ENCODE results near the gene HFE. TPM values are rescaled to one million over a fixed set of nuclear protein-coding genes. Genes with fewer than 3 reads are reported as not detected.
"Not testable (repeated sequence)": the region's sequence is repeated elsewhere in the genome, so short reads cannot be mapped to it uniquely, and the experiment has no call there.

Gene HFE
- total RNA-seq, 1 donor from 2014 or later, result 2.6 TPM

- Mint-ChIP-seq H3K9me3 (no peaks in the 10 kb centered on the region), H3K4me3 (no peak overlapping the region), H3K27ac (peak overlapping the region; percentile 87), H3K4me1 (ENCODE audit: unreplicated experiment) (peaks cover 16% of the 10 kb centered on the region), H3K27me3 (no peaks in the 10 kb centered on the region), H3K36me3 (no peaks in the 10 kb centered on the region)
- TF ChIP-seq CTCF (conservative IDR thresholded peaks at IDR 0.05), result no peak
- no peak for DNase-seq (ENCODE audit: extremely low spot score, unreplicated experiment)
These were observed 19.2 kb upstream of the HFE start for GRCh38 chr6:26068036-26068435.

- no peak for TF ChIP-seq CTCF (conservative IDR thresholded peaks at IDR 0.05)
- Mint-ChIP-seq H3K9me3 (no peaks in the 10 kb centered on the region), H3K27me3 (no peaks in the 10 kb centered on the region), H3K4me1 (ENCODE audit: unreplicated experiment) (peaks cover 5% of the 10 kb centered on the region), H3K36me3 (no peaks in the 10 kb centered on the region), H3K27ac (no peak overlapping the region), H3K4me3 (no peak overlapping the region)
- DNase-seq (ENCODE audit: extremely low spot score, unreplicated experiment), result no peak
These were observed 16.1 kb upstream of the HFE start for GRCh38 chr6:26071135-26071534.

DNA sequence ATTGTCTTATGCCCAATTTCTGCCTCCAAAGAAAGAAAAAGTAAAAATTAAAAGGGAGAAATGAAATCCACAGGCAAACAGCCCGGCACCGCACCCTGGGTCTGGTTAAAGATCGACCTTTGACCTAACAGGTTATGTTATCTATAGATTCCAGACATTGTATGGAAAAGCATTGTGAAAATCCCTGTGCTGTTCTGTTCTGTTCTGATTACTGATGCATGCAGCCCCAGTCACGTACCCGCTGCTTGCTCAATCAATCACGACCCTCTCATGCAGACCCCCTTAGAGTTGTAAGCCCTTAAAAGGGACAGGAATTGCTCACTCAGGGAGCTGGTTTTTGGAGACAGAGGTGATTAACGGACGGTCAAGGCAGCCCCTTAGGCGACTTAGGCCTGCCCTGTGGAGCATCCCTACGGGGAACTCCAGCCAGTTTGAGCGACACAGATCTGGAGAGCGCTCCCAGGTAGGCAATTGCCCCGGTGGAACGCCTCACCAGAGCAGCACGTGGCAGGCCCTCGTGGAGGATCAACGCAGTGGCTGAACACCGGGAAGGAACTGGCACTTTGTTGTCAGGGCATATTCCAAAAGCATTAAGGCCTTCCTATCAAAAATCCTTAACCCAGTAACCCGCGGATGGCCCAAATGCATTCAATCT lies 12.0 kb upstream of the HFE start:
- DNase-seq (ENCODE audit: extremely low spot score, unreplicated experiment), result no peak
- H3K9me3 Mint-ChIP-seq, result no peaks in the 10 kb centered on the region
- no peaks in the 10 kb centered on the region for H3K4me1 Mint-ChIP-seq (ENCODE audit: unreplicated experiment)
- no peak for TF ChIP-seq CTCF (conservative IDR thresholded peaks at IDR 0.05)
- no peaks in the 10 kb centered on the region for H3K36me3 Mint-ChIP-seq
- no peaks in the 10 kb centered on the region for H3K27me3 Mint-ChIP-seq
- H3K27ac Mint-ChIP-seq, result no peak overlapping the region
- H3K4me3 Mint-ChIP-seq, result no peak overlapping the region

GRCh38 chr6:26078066-26078465 lies 9.2 kb upstream of the HFE start:
- DNase-seq (ENCODE audit: extremely low spot score, unreplicated experiment); H3K36me3 Mint-ChIP-seq; H3K4me1 Mint-ChIP-seq (ENCODE audit: unreplicated experiment); H3K27me3 Mint-ChIP-seq; H3K9me3 Mint-ChIP-seq; H3K27ac Mint-ChIP-seq; H3K4me3 Mint-ChIP-seq: not testable (repeated sequence)

- not testable (repeated sequence) for H3K9me3 Mint-ChIP-seq; H3K36me3 Mint-ChIP-seq; H3K27ac Mint-ChIP-seq; DNase-seq (ENCODE audit: extremely low spot score, unreplicated experiment); H3K4me1 Mint-ChIP-seq (ENCODE audit: unreplicated experiment); H3K27me3 Mint-ChIP-seq; H3K4me3 Mint-ChIP-seq
These were observed 6.1 kb upstream of the HFE start for GRCh38 chr6:26081096-26081495.

GRCh38 chr6:26086211-26086610 lies 1.0 kb upstream of the HFE start:
- Mint-ChIP-seq H3K27me3 (no peaks in the 10 kb centered on the region), H3K36me3 (no peaks in the 10 kb centered on the region), H3K9me3 (peaks cover 8% of the 10 kb centered on the region), H3K4me1 (ENCODE audit: unreplicated experiment) (peaks cover 15% of the 10 kb centered on the region), H3K27ac (no peak overlapping the region), H3K4me3 (peak overlapping the region; percentile 45)
- DNase-seq (ENCODE audit: extremely low spot score, unreplicated experiment), result no peak
- no peak for TF ChIP-seq CTCF (conservative IDR thresholded peaks at IDR 0.05)

DNA sequence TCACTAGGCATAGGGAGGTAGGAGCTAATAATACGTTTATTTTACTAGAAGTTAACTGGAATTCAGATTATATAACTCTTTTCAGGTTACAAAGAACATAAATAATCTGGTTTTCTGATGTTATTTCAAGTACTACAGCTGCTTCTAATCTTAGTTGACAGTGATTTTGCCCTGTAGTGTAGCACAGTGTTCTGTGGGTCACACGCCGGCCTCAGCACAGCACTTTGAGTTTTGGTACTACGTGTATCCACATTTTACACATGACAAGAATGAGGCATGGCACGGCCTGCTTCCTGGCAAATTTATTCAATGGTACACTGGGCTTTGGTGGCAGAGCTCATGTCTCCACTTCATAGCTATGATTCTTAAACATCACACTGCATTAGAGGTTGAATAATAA lies 1.1 kb downstream of the HFE start:
- Mint-ChIP-seq H3K27ac (peak overlapping the region; percentile 83), H3K9me3 (no peaks in the 10 kb centered on the region), H3K4me1 (ENCODE audit: unreplicated experiment) (peaks cover 15% of the 10 kb centered on the region), H3K4me3 (peak overlapping the region; percentile 90), H3K36me3 (no peaks in the 10 kb centered on the region), H3K27me3 (no peaks in the 10 kb centered on the region)
- TF ChIP-seq CTCF (conservative IDR thresholded peaks at IDR 0.05), result no peak
- DNase-seq (ENCODE audit: extremely low spot score, unreplicated experiment), result no peak

Measured in type B pancreatic cell (in vitro differentiated cells).